ENCODE results near the gene FKBP1A.
"Not testable (repeated sequence)": the region's sequence is repeated elsewhere in the genome, so short reads cannot be mapped to it uniquely, and the experiment has no call there.

DNA sequence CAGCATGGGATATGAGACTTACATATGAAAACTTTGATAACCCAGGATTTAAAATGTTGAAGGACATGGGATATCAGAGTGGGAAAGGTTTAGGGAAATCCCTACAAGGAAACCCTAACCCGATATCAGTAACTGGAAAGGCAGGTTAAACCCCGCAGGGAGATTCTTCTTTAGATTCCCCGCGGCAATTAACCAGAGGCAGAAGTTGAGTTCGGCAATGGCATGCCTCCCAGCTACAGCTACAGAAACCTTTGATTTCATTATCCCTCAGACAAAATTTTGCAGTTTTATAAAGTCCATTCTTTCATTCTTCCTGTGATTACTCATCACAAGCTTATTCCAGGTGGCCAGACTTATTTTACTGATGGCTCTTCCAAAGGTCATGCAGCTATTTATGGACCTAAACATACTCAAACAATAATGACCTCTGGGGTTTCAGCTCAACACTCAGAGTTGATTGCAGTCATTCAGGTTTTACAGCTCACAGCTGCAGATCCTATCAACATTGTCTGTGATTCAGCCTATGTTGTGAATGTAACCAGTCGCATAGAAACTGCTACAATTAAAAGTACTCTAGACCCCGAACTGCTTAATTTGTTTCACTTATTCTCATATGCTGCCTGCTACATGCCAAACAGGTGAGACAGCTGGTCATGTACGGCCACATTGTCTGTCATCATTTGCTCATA, 7.0 kb upstream of the FKBP1A start:
- TF ChIP-seq, protein P1, sequence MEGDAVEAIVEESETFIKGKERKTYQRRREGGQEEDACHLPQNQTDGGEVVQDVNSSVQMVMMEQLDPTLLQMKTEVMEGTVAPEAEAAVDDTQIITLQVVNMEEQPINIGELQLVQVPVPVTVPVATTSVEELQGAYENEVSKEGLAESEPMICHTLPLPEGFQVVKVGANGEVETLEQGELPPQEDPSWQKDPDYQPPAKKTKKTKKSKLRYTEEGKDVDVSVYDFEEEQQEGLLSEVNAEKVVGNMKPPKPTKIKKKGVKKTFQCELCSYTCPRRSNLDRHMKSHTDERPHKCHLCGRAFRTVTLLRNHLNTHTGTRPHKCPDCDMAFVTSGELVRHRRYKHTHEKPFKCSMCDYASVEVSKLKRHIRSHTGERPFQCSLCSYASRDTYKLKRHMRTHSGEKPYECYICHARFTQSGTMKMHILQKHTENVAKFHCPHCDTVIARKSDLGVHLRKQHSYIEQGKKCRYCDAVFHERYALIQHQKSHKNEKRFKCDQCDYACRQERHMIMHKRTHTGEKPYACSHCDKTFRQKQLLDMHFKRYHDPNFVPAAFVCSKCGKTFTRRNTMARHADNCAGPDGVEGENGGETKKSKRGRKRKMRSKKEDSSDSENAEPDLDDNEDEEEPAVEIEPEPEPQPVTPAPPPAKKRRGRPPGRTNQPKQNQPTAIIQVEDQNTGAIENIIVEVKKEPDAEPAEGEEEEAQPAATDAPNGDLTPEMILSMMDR (IDR thresholded peaks at IDR 0.05) = not testable (repeated sequence)
- TF ChIP-seq POLR2A, EP300, POLR2AphosphoS5 (IDR thresholded peaks at IDR 0.05): not testable (repeated sequence)

Data from sigmoid colon (tissue), 4 donors.